Measurements from ENCODE around the gene BDH2. TPM values are rescaled to one million over a fixed set of nuclear protein-coding genes. Genes with fewer than 3 reads are reported as not detected.

BDH2 gene
- total RNA-seq, 1 donor from 2014 or later = 60.0 TPM

DNA sequence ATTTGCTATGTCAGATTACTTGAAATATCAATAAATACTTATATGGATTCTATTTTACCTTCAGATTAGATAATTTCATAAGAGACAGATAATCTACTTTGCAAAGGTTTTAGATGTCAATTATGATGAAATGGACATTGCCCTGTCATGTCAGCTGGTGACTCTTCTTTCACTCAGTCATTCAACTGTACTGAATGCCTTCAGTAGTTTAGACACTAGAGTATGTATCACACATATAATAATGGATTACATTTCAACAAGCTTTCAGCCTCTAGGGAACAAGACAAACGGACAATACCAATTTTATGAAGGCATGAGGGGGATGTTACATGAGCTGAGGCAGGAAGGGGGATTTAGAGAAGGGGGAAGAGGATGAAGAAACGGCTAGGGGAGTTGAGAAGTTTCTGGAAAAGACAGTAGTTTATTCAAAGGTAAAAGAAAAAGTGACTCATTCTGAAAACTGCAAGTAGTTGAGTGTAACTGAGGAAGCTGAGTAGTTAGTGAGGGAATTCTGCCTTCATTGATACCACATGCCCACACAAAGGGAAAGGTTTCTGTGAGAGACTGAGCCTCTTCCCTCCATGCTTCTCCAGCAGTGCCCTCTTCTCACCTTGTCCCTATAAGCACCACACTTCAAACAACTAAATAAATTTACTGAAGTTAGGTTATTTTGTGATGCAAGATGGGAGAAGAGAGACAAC, 48.7 kb downstream of the BDH2 start:
- no peak for DNase-seq (ENCODE audit: extremely low spot score, unreplicated experiment)
- peaks cover 13% of the 10 kb centered on the region for H3K36me3 Mint-ChIP-seq (ENCODE audit: unreplicated experiment)
- TF ChIP-seq, protein P1, sequence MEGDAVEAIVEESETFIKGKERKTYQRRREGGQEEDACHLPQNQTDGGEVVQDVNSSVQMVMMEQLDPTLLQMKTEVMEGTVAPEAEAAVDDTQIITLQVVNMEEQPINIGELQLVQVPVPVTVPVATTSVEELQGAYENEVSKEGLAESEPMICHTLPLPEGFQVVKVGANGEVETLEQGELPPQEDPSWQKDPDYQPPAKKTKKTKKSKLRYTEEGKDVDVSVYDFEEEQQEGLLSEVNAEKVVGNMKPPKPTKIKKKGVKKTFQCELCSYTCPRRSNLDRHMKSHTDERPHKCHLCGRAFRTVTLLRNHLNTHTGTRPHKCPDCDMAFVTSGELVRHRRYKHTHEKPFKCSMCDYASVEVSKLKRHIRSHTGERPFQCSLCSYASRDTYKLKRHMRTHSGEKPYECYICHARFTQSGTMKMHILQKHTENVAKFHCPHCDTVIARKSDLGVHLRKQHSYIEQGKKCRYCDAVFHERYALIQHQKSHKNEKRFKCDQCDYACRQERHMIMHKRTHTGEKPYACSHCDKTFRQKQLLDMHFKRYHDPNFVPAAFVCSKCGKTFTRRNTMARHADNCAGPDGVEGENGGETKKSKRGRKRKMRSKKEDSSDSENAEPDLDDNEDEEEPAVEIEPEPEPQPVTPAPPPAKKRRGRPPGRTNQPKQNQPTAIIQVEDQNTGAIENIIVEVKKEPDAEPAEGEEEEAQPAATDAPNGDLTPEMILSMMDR (IDR thresholded peaks at IDR 0.05) = no peak

DNA sequence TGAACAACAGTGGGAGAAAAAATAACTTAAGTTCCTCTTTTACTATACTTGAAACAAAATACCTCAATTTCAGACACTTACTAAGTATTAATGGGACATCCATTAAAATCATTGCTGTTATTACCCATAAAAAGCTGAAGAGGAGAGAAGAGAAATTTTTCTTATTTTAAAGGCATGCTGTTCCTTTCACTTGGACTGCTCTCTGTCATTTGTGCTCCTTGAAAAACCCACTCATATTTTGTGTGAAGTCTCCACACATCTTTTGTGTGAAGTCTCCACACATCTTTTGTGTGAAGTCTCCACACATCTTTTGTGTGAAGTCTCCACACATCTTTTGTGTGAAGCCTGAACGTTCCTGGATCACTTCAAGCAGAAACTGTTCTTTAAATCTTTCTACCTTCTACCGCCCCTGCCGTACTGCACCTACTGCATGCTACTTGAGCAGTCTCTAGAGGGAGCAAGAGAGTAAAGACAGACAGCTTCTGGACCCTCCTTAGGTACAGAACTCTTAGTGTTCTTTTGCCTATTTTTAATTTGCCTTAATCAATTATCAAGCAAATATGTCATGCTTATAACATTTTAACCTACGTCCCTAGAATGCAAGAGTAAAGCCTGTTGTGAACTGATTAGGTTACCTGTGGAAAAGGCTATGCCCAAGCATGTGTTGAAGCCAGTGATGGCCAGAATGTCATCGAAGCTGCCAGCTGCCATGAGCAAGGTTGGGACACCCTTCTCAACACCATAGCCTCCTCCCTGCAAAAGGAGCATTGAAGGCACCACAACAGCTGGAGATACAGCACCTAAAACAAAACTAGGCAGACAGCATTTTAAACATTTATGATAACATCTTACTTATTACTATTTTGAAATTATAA, 53.0 kb downstream of the BDH2 start:
- TF ChIP-seq, protein P1 (IDR thresholded peaks at IDR 0.05) = peak; percentile 71
- no peaks in the 10 kb centered on the region for H3K27me3 Mint-ChIP-seq (ENCODE audit: unreplicated experiment)
- no peak for DNase-seq (ENCODE audit: extremely low spot score, unreplicated experiment)
- H3K9me3 Mint-ChIP-seq (ENCODE audit: unreplicated experiment) = no peaks in the 10 kb centered on the region
- no peak overlapping the region for H3K27ac Mint-ChIP-seq (ENCODE audit: unreplicated experiment)
- H3K4me1 Mint-ChIP-seq (ENCODE audit: unreplicated experiment) = no peaks in the 10 kb centered on the region
- H3K36me3 Mint-ChIP-seq (ENCODE audit: unreplicated experiment) = peaks cover 28% of the 10 kb centered on the region
- no peak overlapping the region for H3K4me3 Mint-ChIP-seq (ENCODE audit: unreplicated experiment)

More for the DNA sequence above, 48.7 kb downstream of the BDH2 start:
- H3K27me3 Mint-ChIP-seq (ENCODE audit: unreplicated experiment) = no peaks in the 10 kb centered on the region
- H3K9me3 Mint-ChIP-seq (ENCODE audit: unreplicated experiment) = no peaks in the 10 kb centered on the region
- no peak overlapping the region for H3K4me3 Mint-ChIP-seq (ENCODE audit: unreplicated experiment)
- H3K4me1 Mint-ChIP-seq (ENCODE audit: unreplicated experiment) = no peaks in the 10 kb centered on the region
- no peak overlapping the region for H3K27ac Mint-ChIP-seq (ENCODE audit: unreplicated experiment)

DNA sequence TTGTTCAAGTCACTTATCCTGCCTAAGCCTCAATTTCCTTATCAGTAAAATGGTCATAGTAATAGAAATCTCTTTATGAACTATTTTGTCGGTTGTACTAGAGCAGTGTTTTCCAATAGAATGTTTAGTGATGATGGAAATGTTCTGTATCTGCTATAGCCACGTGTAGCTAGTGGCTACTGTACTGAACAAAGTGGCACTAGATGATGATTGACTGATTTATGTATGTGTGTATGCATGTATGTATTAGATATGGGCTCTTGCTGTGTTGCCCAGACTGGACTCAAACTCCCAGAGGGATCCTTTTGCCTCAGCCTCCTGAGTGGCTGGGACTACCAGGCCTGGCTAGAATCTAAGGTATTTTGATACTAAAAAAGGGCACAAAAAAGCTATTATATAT, 55.5 kb downstream of the BDH2 start:
- Mint-ChIP-seq H3K27ac (ENCODE audit: unreplicated experiment) (no peak overlapping the region), H3K9me3 (ENCODE audit: unreplicated experiment) (no peaks in the 10 kb centered on the region), H3K4me1 (ENCODE audit: unreplicated experiment) (no peaks in the 10 kb centered on the region), H3K27me3 (ENCODE audit: unreplicated experiment) (no peaks in the 10 kb centered on the region), H3K36me3 (ENCODE audit: unreplicated experiment) (peaks cover 25% of the 10 kb centered on the region), H3K4me3 (ENCODE audit: unreplicated experiment) (no peak overlapping the region)
- TF ChIP-seq, protein P1 (IDR thresholded peaks at IDR 0.05) = no peak
- DNase-seq (ENCODE audit: extremely low spot score, unreplicated experiment) = no peak

DNA sequence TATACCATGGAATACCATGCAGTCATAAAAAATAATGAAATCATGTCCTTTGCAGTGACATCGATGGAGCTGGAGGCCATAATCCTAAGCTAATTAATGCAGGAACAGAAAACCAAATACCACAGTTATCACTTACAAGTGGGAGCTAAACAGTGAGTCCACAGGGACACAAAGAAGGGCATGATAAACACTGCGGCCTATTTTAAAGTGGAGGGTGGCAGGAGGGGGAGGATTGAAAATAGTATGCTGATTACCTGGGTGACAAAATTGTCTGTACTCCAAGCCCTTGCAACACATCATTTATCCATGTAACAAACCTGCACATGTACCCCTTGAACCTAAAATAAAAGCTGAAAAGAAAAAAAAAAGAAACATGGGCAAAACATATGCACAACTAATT, 63.5 kb downstream of the BDH2 start:
- no peaks in the 10 kb centered on the region for H3K9me3 Mint-ChIP-seq (ENCODE audit: unreplicated experiment)
- H3K4me1 Mint-ChIP-seq (ENCODE audit: unreplicated experiment) = no peaks in the 10 kb centered on the region
- H3K4me3 Mint-ChIP-seq (ENCODE audit: unreplicated experiment) = no peak overlapping the region
- H3K27ac Mint-ChIP-seq (ENCODE audit: unreplicated experiment) = no peak overlapping the region
- no peaks in the 10 kb centered on the region for H3K27me3 Mint-ChIP-seq (ENCODE audit: unreplicated experiment)
- TF ChIP-seq, protein P1 (IDR thresholded peaks at IDR 0.05) = no peak
- peaks cover 9% of the 10 kb centered on the region for H3K36me3 Mint-ChIP-seq (ENCODE audit: unreplicated experiment)
- DNase-seq (ENCODE audit: extremely low spot score, unreplicated experiment) = no peak

DNA sequence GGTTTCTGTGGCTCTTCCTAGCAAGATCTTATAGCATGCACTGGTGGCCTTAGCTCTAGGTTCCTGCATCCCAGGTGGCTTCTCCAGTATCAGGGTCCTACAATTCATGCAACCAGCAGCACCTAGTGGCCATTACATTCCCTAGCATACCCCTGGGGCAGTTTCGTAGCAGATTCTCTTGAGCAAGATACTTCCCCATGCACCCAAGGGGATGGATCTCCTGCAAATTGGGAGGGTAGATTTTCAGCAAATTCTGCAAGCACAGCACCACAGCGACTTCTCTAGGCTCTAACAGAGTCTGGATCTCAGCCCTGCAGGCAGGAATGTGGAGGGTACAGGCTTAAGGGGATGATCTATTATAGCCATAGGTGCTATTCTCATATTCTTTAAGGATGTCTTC, 67.1 kb downstream of the BDH2 start:
- H3K9me3 Mint-ChIP-seq (ENCODE audit: unreplicated experiment) = no peaks in the 10 kb centered on the region
- H3K27me3 Mint-ChIP-seq (ENCODE audit: unreplicated experiment) = no peaks in the 10 kb centered on the region
- H3K27ac Mint-ChIP-seq (ENCODE audit: unreplicated experiment) = no peak overlapping the region
- TF ChIP-seq, protein P1 (IDR thresholded peaks at IDR 0.05) = no peak
- no peak for DNase-seq (ENCODE audit: extremely low spot score, unreplicated experiment)
- H3K4me3 Mint-ChIP-seq (ENCODE audit: unreplicated experiment) = no peak overlapping the region
- peaks cover 16% of the 10 kb centered on the region for H3K36me3 Mint-ChIP-seq (ENCODE audit: unreplicated experiment)
- no peaks in the 10 kb centered on the region for H3K4me1 Mint-ChIP-seq (ENCODE audit: unreplicated experiment)

Measured in osteocyte (in vitro differentiated cells).